Left hindlimb (tissue), 1 donor: ENCODE measurements around the gene HUS1B.
"Not testable (repeated sequence)": the region's sequence is repeated elsewhere in the genome, so short reads cannot be mapped to it uniquely, and the experiment has no call there.

Source experiments
- DNase-seq: peaks from one replicate; pipeline ENCODE4 v3.0.0-alpha.2; 2018

HUS1B gene

GRCh38 chr6:656460-657252 is at the start of gene HUS1B:
Gene HUS1B (minus strand): TSS chr6:657100. CDS start chr6:656944, 156 bp downstream.
- no peak for DNase-seq

- DNase-seq: no peak
These were observed 49.2 kb upstream of the HUS1B start for GRCh38 chr6:706146-706545.

- DNase-seq: no peak
These were observed 48.1 kb upstream of the HUS1B start for GRCh38 chr6:705047-705446.

GRCh38 chr6:704046-704445 is 47.1 kb upstream of the HUS1B start:
- no peak for DNase-seq

GRCh38 chr6:703552-703951 is 46.7 kb upstream of the HUS1B start:
- no peak for DNase-seq

GRCh38 chr6:701700-702479 is 45.0 kb upstream of the HUS1B start:
- DNase-seq: no peak

GRCh38 chr6:701215-701614 is 44.3 kb upstream of the HUS1B start:
- DNase-seq: no peak

- no peak for DNase-seq
These were observed 43.6 kb upstream of the HUS1B start for GRCh38 chr6:700490-700889.

GRCh38 chr6:699319-699718 is 42.4 kb upstream of the HUS1B start:
- no peak for DNase-seq

- not testable (repeated sequence) for DNase-seq
These were observed 37.7 kb upstream of the HUS1B start for GRCh38 chr6:694431-695126.

- DNase-seq: no peak
These were observed 36.8 kb upstream of the HUS1B start for GRCh38 chr6:693723-694009.

- peak; percentile 89 for DNase-seq
These were observed 36.2 kb upstream of the HUS1B start, which contains the start of gene EXOC2 for GRCh38 chr6:692858-693722. Gene EXOC2 (minus strand): TSS chr6:693139. CDS start chr6:637818, 55,321 bp downstream.

- DNase-seq: peak; percentile 49
These were observed 35.5 kb upstream of the HUS1B start for GRCh38 chr6:692356-692851.

- no peak for DNase-seq
These were observed 32.3 kb upstream of the HUS1B start for GRCh38 chr6:689223-689622.

GRCh38 chr6:686497-686896 is 29.6 kb upstream of the HUS1B start:
- no peak for DNase-seq

- DNase-seq: no peak
These were observed 28.1 kb upstream of the HUS1B start for GRCh38 chr6:684831-685636.

- peak; percentile 77 for DNase-seq
These were observed 27.0 kb upstream of the HUS1B start for GRCh38 chr6:683742-684440.

GRCh38 chr6:680666-681340 is 23.9 kb upstream of the HUS1B start:
- DNase-seq: no peak

GRCh38 chr6:680251-680650 is 23.4 kb upstream of the HUS1B start:
- no peak for DNase-seq

- DNase-seq: no peak
These were observed 22.4 kb upstream of the HUS1B start for GRCh38 chr6:679282-679681.
